HL-60/S4 treated with phorbol 12-myristate 13-acetate at 8.2 ng/mL for 4 days and 3 days (cell line): ENCODE data around the gene ZNF280A.
"Not testable (repeated sequence)": the region's sequence is repeated elsewhere in the genome, so short reads cannot be mapped to it uniquely, and the experiment has no call there.

Experiments used
- in situ Hi-C: fragments of 300-500 bp; cut with MboI; formaldehyde crosslinking; loops from 2 replicates; pipeline ENCODE4 v1.15.0; 2022; ENCODE audit warnings: low sequenced_read_pairs

ZNF280A gene

GRCh38 chr22:22546490-22546889, 26.4 kb upstream of the ZNF280A start:
- in situ Hi-C loops, result no loop called here

- in situ Hi-C loops, result no loop called here
Observed at GRCh38 chr22:22545084-22545483, 25.0 kb upstream of the ZNF280A start.

- in situ Hi-C loops, result no loop called here
Observed at GRCh38 chr22:22538226-22538989, 18.3 kb upstream of the ZNF280A start.

- in situ Hi-C loops, result no loop called here
Observed at GRCh38 chr22:22536916-22537315, 16.8 kb upstream of the ZNF280A start.

- in situ Hi-C loops, result no loop called here
Observed at GRCh38 chr22:22536515-22536914, 16.4 kb upstream of the ZNF280A start.

- in situ Hi-C loops, result no loop called here
Observed at GRCh38 chr22:22535662-22536061, 15.6 kb upstream of the ZNF280A start.

- in situ Hi-C loops, result no loop called here
Observed at GRCh38 chr22:22534604-22535415, 14.7 kb upstream of the ZNF280A start.

GRCh38 chr22:22533863-22534262, 13.8 kb upstream of the ZNF280A start:
- in situ Hi-C loops, result no loop called here

GRCh38 chr22:22533417-22533816, 13.3 kb upstream of the ZNF280A start:
- in situ Hi-C loops, result no loop called here

GRCh38 chr22:22532547-22533071, 12.5 kb upstream of the ZNF280A start:
- in situ Hi-C loops, result not testable (repeated sequence)

- in situ Hi-C loops, result no loop called here
Observed at GRCh38 chr22:22531770-22532546, 11.9 kb upstream of the ZNF280A start.

- in situ Hi-C loops, result no loop called here
Observed at GRCh38 chr22:22528780-22529179, 8.7 kb upstream of the ZNF280A start.

- in situ Hi-C loops, result no loop called here
Observed at GRCh38 chr22:22527312-22527711, 7.2 kb upstream of the ZNF280A start.

- in situ Hi-C loops, result no loop called here
Observed at GRCh38 chr22:22526125-22526912, 6.2 kb upstream of the ZNF280A start.

GRCh38 chr22:22523494-22523893, 3.4 kb upstream of the ZNF280A start:
- in situ Hi-C loops, result no loop called here

GRCh38 chr22:22521631-22522030, 1.6 kb upstream of the ZNF280A start:
- in situ Hi-C loops, result no loop called here

GRCh38 chr22:22520667-22521602, 865 bp upstream of the ZNF280A start:
- in situ Hi-C loops, result no loop called here

GRCh38 chr22:22519591-22519990, 479 bp downstream of the ZNF280A start:
- in situ Hi-C loops, result no loop called here

- in situ Hi-C loops, result no loop called here
Observed at GRCh38 chr22:22516992-22517391, 3.1 kb downstream of the ZNF280A start.
